Neural cell (in vitro differentiated cells): ENCODE measurements around the gene CCDC88A. TPM values are rescaled to one million over a fixed set of nuclear protein-coding genes. Genes with fewer than 3 reads are reported as not detected.

Source experiments
- H2AFZ ChIP-seq: fragments of 200-600, 300-800 bp; sonication (generic), shearing (Covaris generic); 2 replicates; pipeline ENCODE4 v1.6.0; 2014; ENCODE audit warnings: low read depth, mild to moderate bottlenecking, antibody characterized with exemption, low read length, moderate library complexity
- H3F3A ChIP-seq: fragments of 200-600 bp; shearing (Covaris generic); 2 replicates; pipeline ENCODE4 v1.6.1; 2016; ENCODE audit warnings: mild to moderate bottlenecking, moderate library complexity, mixed read lengths, antibody characterized with exemption, low read length; ENCODE audit not compliant: insufficient read depth, poor library complexity, severe bottlenecking
- H3K27ac ChIP-seq: fragments of 200-600, 300-800 bp; sonication (generic), shearing (Covaris generic); 2 replicates; pipeline ENCODE4 v1.5.1; 2014; ENCODE audit warnings: mild to moderate bottlenecking, low read length, moderate library complexity
- H3K27me3 ChIP-seq: fragments of 300-800, 200-600 bp; sonication (generic), shearing (Covaris generic); 2 replicates; pipeline ENCODE4 v1.6.0; 2014; ENCODE audit warnings: mild to moderate bottlenecking, low read depth, low read length, moderate library complexity; ENCODE audit not compliant: insufficient read depth
- H3K36me3 ChIP-seq: fragments of 300-800, 200-600 bp; sonication (generic), shearing (Covaris generic); 2 replicates; pipeline ENCODE4 v1.5.1; 2014; ENCODE audit warnings: mild to moderate bottlenecking, antibody characterized with exemption, low read length, moderate library complexity; ENCODE audit not compliant: insufficient read depth
- H3K4me2 ChIP-seq: fragments of 300-800, 200-600 bp; sonication (generic), shearing (Covaris generic); 2 replicates; pipeline ENCODE4 v1.6.0; 2014; ENCODE audit warnings: mild to moderate bottlenecking, low read length
- H3K4me3 ChIP-seq: fragments of 300-800, 200-600 bp; sonication (generic), shearing (Covaris generic); 2 replicates; pipeline ENCODE4 v1.5.1; 2014; ENCODE audit warnings: mild to moderate bottlenecking, low read length, moderate library complexity
- H3K79me2 ChIP-seq: fragments of 200-600 bp; shearing (Covaris generic); replicated peaks from 2 replicates; pipeline ENCODE4 v1.6.0; 2014; ENCODE audit warnings: mild to moderate bottlenecking, low read length, moderate library complexity; ENCODE audit not compliant: insufficient read depth
- H3K9ac ChIP-seq: fragments of 300-800, 200-600 bp; sonication (generic), shearing (Covaris generic); 2 replicates; pipeline ENCODE4 v1.6.1; 2016; ENCODE audit warnings: mild to moderate bottlenecking, low read length, mixed read lengths
- H3K9me2 ChIP-seq: fragments of 200-600 bp; shearing (Covaris generic); 2 replicates; pipeline ENCODE4 v1.6.1; 2016; ENCODE audit warnings: mild to moderate bottlenecking, low read length, mixed read lengths; ENCODE audit not compliant: insufficient read depth
- H3K9me3 ChIP-seq: fragments of 200-600, 300-800 bp; sonication (generic), shearing (Covaris generic); 2 replicates; pipeline ENCODE4 v1.6.1; 2016; ENCODE audit warnings: mild to moderate bottlenecking, mixed run types, low read length, moderate library complexity, mixed read lengths
- H4K20me1 ChIP-seq: fragments of 200-600 bp; shearing (Covaris generic); 2 replicates; pipeline ENCODE4 v1.6.1; 2016; ENCODE audit warnings: mild to moderate bottlenecking, mixed run types; ENCODE audit not compliant: insufficient read depth
- EP300 ChIP-seq: fragments of 450-650 bp; conservative IDR thresholded peaks from 2 replicates; pipeline ENCODE4 v1.6.1; 2014; ENCODE audit warnings: antibody characterized with exemption, mild to moderate bottlenecking, moderate library complexity; ENCODE audit not compliant: poor library complexity, severe bottlenecking
- EZH2 ChIP-seq: fragments of 200-600, 300-800 bp; shearing (Covaris generic), sonication (generic); IDR thresholded peaks from 2 replicates; pipeline ENCODE4 v1.6.1; 2014; ENCODE audit warnings: antibody characterized with exemption, low read length, borderline replicate concordance, mild to moderate bottlenecking; ENCODE audit not compliant: insufficient read depth, poor library complexity, severe bottlenecking
- MXI1 ChIP-seq: fragments of 450-650 bp; conservative IDR thresholded peaks from 2 replicates; pipeline ENCODE4 v1.6.1; 2014; ENCODE audit warnings: antibody characterized with exemption, mild to moderate bottlenecking; ENCODE audit not compliant: poor library complexity, severe bottlenecking
- POLR2AphosphoS5 ChIP-seq: IDR thresholded peaks from 2 replicates; pipeline ENCODE4 v1.6.1; 2012
- RAD21 ChIP-seq: fragments of 450-650 bp; conservative IDR thresholded peaks from 2 replicates; pipeline ENCODE4 v1.6.1; 2014; ENCODE audit warnings: antibody characterized with exemption, mild to moderate bottlenecking, moderate library complexity
- SMC3 ChIP-seq: fragments of 450-650 bp; conservative IDR thresholded peaks from 2 replicates; pipeline ENCODE4 v1.6.1; 2014; ENCODE audit warnings: antibody characterized with exemption, mild to moderate bottlenecking, moderate library complexity; ENCODE audit not compliant: poor library complexity
- TAF1 ChIP-seq: IDR thresholded peaks from 2 replicates; pipeline ENCODE4 v1.6.1; 2012; ENCODE audit warnings: low read depth
- polyA plus RNA-seq: library from polyadenylated mRNA; depleted of rRNA; stranded (reverse); fragments of >200 nt; gene quantifications from 2 replicates; pipeline ENCODE4 v1.2.3, GENCODE V29; 2014
- TF ChIP-seq, protein P1 (sequence below): fragments of 450-650 bp; IDR thresholded peaks from 2 replicates; pipeline ENCODE4 v1.5.1; 2014; ENCODE audit warnings: antibody characterized with exemption, mild to moderate bottlenecking, moderate library complexity; ENCODE audit not compliant: poor library complexity, severe bottlenecking
- TF ChIP-seq, protein P2 (sequence below): IDR thresholded peaks from 2 replicates; pipeline ENCODE4 v1.6.1; 2012; ENCODE audit warnings: borderline replicate concordance

CCDC88A gene
- polyA plus RNA-seq, 1 donor from 2014 or later, result 224 TPM

DNA sequence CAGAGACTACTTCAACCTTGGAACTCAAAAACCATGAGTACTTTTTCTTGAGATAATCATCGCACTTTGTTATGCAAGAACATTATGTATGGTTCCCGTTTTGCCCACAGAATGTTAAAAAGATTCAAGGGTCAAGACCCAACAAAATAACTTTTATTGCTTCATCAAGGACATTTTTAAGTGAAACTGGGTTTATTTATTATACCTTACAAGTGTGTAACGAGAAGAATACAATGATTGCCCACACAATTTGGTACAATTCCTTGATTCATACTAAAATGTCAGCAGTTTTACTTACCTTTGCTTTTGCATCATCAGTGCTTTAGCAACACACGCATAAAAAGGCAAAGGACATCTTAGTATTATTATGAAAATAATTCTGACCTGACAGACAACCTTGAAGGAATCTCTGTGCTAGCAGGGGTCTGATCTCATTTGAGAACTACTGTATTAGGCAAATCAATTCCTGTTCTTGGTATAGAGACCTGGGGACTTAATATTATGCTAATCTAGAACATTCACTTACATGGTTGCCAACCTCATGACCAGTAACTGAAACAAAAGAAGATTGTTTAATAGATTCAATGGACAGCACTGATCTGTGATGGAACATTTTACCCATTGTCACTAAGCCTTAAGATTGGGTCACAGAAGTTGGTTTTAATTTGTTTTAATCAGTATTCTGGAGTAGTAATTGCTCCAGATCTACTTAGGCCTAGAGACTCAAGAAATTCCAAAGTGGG lies 16.2 kb downstream of the CCDC88A start (continued):
- TF ChIP-seq EZH2 (no peak), TAF1 (no peak), SMC3 (no peak), POLR2AphosphoS5 (no peak), EP300 (no peak)

DNA sequence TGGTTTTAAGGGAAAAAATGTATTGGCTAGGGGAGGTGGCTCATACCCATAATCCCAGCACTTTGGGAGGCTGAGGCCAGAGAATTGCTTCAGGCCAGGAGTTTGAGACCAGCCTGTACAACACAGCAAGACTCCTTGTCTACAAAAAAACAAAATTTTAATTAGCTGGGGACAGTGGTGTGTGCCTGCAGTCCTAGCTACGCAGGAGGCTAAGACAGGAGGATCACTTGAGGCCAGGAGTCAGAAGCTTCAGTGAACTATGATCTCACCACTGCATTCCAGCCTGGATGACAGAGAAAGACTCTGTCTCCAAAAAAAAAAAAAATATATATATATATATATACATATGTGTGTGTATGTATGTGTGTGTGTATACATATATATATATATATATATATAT lies 18.5 kb downstream of the CCDC88A start:
- no peak overlapping the region for H3K27ac ChIP-seq
- no peak overlapping the region for H2AFZ ChIP-seq

More for the DNA sequence above, 18.5 kb downstream of the CCDC88A start:
- Histone ChIP-seq H3K27me3 (no peaks in the 10 kb centered on the region), H3K9ac (no peak overlapping the region), H3K79me2 (peaks cover 30% of the 10 kb centered on the region), H3K36me3 (no peaks in the 10 kb centered on the region), H3K4me2 (no peak overlapping the region), H4K20me1 (no peaks in the 10 kb centered on the region), H3K9me2 (no peaks in the 10 kb centered on the region), H3K4me3 (no peak overlapping the region), H3K9me3 (no peaks in the 10 kb centered on the region), H3F3A (no peaks in the 10 kb centered on the region)
- TF ChIP-seq EP300 (no peak), SMC3 (no peak), RAD21 (no peak), MXI1 (no peak), EZH2 (no peak), POLR2AphosphoS5 (no peak), TAF1 (no peak)
- TF ChIP-seq, protein P1, sequence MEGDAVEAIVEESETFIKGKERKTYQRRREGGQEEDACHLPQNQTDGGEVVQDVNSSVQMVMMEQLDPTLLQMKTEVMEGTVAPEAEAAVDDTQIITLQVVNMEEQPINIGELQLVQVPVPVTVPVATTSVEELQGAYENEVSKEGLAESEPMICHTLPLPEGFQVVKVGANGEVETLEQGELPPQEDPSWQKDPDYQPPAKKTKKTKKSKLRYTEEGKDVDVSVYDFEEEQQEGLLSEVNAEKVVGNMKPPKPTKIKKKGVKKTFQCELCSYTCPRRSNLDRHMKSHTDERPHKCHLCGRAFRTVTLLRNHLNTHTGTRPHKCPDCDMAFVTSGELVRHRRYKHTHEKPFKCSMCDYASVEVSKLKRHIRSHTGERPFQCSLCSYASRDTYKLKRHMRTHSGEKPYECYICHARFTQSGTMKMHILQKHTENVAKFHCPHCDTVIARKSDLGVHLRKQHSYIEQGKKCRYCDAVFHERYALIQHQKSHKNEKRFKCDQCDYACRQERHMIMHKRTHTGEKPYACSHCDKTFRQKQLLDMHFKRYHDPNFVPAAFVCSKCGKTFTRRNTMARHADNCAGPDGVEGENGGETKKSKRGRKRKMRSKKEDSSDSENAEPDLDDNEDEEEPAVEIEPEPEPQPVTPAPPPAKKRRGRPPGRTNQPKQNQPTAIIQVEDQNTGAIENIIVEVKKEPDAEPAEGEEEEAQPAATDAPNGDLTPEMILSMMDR, result no peak
- TF ChIP-seq, protein P2, sequence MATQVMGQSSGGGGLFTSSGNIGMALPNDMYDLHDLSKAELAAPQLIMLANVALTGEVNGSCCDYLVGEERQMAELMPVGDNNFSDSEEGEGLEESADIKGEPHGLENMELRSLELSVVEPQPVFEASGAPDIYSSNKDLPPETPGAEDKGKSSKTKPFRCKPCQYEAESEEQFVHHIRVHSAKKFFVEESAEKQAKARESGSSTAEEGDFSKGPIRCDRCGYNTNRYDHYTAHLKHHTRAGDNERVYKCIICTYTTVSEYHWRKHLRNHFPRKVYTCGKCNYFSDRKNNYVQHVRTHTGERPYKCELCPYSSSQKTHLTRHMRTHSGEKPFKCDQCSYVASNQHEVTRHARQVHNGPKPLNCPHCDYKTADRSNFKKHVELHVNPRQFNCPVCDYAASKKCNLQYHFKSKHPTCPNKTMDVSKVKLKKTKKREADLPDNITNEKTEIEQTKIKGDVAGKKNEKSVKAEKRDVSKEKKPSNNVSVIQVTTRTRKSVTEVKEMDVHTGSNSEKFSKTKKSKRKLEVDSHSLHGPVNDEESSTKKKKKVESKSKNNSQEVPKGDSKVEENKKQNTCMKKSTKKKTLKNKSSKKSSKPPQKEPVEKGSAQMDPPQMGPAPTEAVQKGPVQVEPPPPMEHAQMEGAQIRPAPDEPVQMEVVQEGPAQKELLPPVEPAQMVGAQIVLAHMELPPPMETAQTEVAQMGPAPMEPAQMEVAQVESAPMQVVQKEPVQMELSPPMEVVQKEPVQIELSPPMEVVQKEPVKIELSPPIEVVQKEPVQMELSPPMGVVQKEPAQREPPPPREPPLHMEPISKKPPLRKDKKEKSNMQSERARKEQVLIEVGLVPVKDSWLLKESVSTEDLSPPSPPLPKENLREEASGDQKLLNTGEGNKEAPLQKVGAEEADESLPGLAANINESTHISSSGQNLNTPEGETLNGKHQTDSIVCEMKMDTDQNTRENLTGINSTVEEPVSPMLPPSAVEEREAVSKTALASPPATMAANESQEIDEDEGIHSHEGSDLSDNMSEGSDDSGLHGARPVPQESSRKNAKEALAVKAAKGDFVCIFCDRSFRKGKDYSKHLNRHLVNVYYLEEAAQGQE, result no peak
